ENCODE measurements around the gene KCNQ5.
"Not testable (repeated sequence)": the region's sequence is repeated elsewhere in the genome, so short reads cannot be mapped to it uniquely, and the experiment has no call there.

Gene KCNQ5

GRCh38 chr6:72855471-72855870, 233.6 kb downstream of the KCNQ5 start:
- no peak for DNase-seq

- DNase-seq: no peak
Observed at GRCh38 chr6:72856801-72857200, 234.9 kb downstream of the KCNQ5 start.

DNA sequence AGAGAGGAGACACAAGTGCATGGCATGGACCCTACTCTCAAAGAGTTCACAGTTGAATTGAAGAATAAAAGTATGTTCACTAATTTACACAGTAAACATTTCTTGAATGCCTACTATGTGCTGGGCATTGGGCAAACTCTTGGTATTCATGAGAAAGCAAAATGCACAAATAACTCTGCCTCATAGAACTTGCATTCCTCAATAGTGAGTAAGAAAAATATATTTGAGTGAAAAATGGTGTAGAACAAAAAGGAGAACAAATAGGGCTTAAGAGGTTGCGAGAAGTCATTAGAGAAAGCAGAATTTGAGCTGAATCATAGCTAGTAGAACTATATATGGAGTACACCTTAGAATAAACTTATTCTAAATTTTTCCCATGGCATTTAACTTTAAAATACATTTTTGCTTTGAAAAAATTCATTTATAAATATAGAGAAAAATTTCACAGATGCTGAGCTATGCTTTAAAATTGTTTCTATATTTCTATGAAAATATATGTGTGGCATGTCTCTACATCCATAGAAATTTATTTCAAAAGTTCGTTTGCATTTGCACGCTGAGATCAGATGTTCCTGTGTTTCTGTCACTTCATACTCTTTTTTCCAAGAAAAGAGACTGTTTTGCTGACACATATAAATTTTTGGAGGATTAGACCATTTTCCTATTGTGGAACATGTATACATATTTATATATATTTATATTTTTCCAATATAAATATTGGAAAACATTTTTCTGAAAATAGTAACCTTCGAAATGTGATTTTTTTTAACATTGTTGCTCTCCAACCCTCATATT, 236.1 kb downstream of the KCNQ5 start:
- DNase-seq: no peak

- no peak for DNase-seq
Observed at GRCh38 chr6:72861059-72861458, 239.2 kb downstream of the KCNQ5 start.

GRCh38 chr6:72861935-72862432, 240.1 kb downstream of the KCNQ5 start:
- DNase-seq: no peak

GRCh38 chr6:72863131-72863530, 241.3 kb downstream of the KCNQ5 start:
- no peak for DNase-seq

DNA sequence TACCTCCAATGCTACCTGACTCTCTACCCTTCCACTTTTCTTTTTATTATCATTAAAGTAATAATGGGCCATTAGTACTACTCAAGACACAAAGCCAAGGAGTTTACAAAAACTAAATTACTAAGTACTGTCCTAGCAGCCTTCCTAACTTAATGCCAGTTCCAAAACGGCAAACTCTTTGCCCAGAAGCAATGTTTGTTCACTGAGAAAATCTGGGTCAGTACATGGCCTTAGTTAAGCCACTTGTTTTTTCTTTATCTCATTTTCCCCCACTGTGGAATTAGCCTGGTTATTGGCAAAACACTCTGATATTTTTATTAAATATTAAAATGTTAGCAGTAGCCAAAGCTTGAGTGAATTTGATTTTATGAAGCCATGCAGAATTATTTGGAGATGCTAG, 242.4 kb downstream of the KCNQ5 start:
- no peak for DNase-seq

GRCh38 chr6:72864799-72865198, 242.9 kb downstream of the KCNQ5 start:
- no peak for DNase-seq

DNA sequence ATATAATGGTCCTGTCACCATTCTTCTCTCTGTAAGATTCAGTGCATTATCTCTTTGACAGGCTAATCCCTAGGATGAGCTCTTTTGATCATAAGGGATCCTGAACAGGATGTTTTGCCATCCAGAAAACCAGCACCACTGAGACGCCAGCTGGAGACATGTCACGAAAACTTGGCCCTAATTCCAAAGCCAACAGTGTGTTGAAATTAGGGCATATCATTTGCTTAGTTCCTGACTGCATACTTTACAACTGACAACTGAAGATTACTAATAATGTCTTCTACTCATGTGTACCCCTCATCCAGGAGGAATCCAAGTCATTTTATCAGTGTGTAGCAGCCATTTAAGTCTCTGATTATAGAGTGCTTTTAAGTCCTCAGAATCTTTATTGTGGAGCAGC, 243.6 kb downstream of the KCNQ5 start:
- DNase-seq: no peak

DNA sequence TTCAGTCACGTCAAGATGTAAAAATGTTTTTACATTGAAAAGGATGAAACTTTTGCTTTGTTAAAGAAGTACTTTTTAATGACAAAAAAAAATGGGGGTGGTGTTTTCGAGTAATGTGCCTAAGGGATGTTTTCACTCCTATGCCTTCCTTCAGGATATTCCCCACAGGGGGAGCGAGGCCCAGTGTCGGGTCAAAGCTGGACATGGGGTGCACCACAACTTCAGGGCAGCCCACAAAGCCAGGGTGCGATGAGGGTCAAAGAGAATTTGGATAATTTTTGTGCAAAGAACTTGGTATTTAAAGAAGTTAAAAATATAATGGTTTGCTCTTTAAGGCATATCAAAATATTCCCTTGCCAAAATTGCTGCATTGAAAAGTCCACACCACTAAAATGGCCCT, 247.8 kb downstream of the KCNQ5 start:
- no peak for DNase-seq

GRCh38 chr6:72873433-72873832, 251.6 kb downstream of the KCNQ5 start:
- no peak for DNase-seq

DNA sequence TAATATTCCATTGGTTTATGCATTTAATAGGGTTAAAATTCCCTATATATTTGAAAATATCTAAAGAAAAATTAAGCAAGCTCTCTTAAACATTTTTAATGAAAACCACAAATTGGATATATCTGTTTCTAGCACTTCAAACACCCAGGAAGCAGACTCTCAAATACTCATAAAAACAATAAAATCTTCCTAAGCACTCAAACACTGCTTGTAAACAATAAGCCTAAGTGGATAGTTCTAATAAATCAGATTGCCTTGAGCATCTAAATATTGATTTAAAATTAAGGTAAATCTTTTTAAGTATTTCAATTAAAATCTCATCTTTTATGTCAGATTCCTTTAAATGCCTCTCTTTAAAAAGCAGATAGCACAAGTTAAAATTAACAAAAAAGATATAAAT, 254.4 kb downstream of the KCNQ5 start:
- DNase-seq: no peak

DNA sequence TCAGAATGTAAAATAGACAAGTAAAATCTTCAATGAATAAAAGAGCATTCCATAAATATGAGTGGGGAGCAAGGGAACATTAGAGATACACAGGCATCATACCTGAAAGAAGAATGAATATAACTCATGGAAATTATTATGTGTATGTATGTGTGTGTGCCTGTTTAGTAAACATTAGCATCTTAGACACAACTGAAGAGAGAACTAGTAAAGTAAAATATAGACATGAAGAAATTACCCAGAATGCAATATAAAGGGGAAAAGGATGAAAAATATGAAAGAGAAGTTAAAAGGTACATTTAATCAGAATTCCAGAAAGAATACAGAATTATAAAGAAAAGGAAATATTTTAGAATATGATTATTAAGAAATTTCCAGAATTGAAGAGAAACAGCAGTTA, 264.3 kb downstream of the KCNQ5 start:
- DNase-seq: no peak

DNA sequence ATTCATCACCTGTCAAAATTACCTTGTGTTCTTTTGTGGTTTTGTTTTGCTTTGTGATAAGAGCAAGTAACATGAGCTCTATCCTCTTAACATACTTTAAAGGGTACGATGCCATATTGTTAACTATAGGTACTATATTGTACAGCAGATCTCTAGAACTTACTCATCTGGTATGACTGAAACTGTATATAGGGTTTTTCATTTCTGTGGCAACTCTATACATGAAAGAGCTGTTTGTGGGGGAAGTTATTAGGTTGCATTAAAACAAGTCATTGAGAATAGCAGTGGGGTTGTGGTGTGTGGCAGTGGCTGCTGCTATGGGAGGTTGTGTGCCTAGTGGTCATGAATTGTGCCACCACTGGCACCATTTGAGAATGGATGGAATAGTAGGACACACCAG, 268.4 kb downstream of the KCNQ5 start:
- DNase-seq: no peak

- no peak for DNase-seq
Observed at GRCh38 chr6:72890671-72891070, 268.8 kb downstream of the KCNQ5 start.

- DNase-seq: no peak
Observed at GRCh38 chr6:72892901-72893300, 271.0 kb downstream of the KCNQ5 start.

DNA sequence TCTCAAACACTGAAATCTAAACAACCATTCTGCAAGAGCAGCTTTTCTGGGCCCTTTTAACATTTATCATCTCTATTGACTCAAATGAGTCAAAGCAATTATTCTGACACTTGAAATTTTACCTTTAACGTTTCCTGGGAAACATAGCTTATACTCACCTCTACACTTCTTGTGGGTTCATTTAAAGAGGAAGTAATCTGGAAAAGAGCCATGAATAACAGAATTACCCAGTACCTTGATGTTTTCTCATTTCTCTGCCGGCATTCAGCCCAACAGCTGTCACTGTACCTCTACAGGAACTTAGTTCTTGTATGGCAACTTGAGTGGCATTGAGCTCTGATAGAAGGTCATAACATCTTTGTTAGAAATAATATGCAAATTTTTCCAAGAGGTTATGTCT, 272.2 kb downstream of the KCNQ5 start:
- no peak for DNase-seq

GRCh38 chr6:72898313-72898712, 276.4 kb downstream of the KCNQ5 start:
- not testable (repeated sequence) for DNase-seq

DNA sequence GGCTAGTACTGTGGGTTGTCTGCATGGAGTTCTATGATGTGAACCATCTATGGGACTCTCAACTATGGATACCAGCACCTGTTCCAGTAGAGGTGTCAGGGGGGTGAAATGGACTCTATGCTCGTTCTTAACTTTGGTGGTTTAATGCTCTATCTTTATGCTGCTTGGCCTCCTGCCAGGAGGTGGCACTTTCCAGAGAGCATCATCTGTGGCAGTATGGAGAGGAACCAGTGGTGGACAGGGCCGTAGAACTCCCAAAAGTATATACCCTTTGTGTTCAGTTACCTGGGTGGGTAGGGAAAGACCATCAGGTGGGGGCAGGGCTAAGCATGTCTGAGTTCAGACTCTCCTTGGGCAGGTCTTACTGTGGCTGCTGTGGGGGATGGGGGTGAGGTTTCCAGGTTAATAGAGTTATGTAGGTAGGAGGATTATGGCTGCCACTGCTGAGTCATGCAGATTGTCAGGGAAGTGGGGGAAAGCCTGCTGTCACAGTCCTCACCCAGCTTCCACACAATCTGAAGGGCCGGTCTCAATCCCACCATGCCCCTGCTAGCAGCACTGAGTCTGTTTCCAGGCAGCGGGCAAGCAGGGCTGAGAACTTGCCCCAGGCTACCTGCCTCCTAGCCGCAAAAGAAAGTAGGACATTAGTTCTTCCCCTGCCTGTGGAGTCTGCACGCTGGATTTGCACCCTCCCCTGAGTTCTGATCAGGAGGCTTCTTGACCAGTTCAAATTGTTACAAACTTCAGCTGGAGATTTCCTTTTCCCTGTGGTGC, 284.0 kb downstream of the KCNQ5 start:
- DNase-seq: no peak

DNA sequence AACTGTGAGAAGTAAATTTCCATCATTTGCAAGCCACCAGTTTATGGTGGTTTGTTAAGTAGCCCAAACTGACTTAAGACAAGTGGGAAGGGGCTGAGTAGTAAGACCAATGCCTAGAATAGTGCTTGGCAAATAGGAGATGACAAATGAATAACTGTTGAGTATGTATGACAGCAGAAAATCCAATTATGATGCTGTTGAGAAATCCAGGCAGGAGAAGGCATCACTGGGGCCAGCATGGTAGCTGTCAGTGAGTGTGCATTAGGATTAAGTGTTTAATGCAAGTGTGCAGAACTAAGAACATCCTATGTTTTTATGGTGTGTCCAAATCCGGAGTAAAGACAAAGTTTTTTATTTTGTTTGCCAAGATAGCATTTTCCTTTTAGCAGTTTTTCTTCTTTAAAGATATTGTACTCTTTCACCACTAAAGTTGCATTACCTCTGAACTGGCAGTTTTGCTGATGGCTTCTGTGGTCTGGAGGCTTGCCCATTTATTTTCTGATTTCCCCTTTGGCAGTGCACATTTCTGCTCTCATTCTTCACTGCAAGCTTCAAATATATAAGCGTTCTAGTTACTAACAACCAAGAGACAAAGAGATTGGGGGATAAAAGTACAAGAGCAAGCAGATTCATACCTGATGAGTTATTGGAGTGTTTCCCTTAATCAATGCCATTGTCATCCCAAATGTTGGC, 289.7 kb downstream of the KCNQ5 start:
- DNase-seq: no peak

- DNase-seq: no peak
Observed at GRCh38 chr6:72913797-72914196, 291.9 kb downstream of the KCNQ5 start.

DNA sequence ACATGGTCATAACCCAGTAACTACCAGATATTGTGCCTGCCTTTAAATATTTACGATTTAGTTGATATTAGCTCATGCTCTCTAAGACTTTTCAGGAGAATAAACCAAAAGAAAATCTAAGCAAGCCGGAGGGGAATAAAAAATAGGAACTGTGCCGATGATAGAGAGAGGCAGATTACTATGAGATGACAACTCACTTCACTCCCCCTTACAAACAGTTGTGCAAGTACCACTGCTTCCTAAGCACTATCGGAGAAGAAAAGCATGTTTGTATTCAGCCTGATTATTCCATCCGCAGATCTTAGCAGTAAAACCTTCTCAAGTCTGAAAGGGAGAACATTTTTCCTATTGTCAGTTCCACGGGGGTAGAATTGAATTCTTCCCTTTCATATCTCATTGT, 294.4 kb downstream of the KCNQ5 start:
- no peak for DNase-seq

DNA sequence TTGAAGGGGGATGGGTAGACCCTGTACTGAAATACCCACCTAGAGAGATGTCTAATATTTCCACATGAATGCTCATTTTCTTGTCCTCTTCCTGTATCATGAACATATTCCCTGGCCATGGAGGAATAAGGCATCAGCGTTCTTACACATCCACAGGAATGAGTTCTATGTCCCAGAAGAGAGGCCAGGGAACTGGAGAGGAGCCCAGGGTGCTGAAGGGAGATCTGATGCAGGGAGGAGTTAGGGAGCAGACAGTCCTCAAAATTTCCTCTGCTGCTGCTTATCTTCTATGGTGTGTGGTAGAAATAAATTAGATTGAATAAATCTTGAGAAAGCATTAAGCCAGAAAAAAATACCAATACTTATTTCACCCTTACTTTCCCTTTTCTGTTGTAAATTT, 295.0 kb downstream of the KCNQ5 start:
- no peak for DNase-seq

- no peak for DNase-seq
Observed at GRCh38 chr6:72922401-72922800, 300.5 kb downstream of the KCNQ5 start.
